Panc1 (cell line): ENCODE results near the gene DCTN2. TPM values are rescaled to one million over a fixed set of nuclear protein-coding genes. Genes with fewer than 3 reads are reported as not detected.

Experiments
- ATAC-seq: fragments of 200-7000 bp; cut with Tn5 transposase; 2 replicates; pipeline ENCODE4 v1.9.1; 2020; ENCODE audit warnings: mild to moderate bottlenecking, moderate library complexity
- BruUV-seq: library from RNA; stranded (reverse); fragments of 400-500 nt; replicated peaks from 2 replicates; lab custom pipeline; 2021; lab: Mats Ljungman, UMichigan
- CTCF ChIA-PET: fragments of 300-600 bp; sonication (Branson Sonifier 250); formaldehyde crosslinking; loops from one replicate; lab custom pipeline; 2022; ENCODE audit warnings: antibody characterized with exemption; lab: Charles Lee
- POLR2A ChIA-PET: fragments of 300-600 bp; sonication (Branson Sonifier 250); formaldehyde crosslinking; loops from one replicate; lab custom pipeline; 2022; ENCODE audit warnings: antibody characterized with exemption; lab: Charles Lee
- DNase-seq: peaks from one replicate; pipeline ENCODE4 v3.0.0-alpha.2; 2010; ENCODE audit warnings: low read depth, low spot score
- H3K27ac ChIP-seq: 2 replicates; pipeline ENCODE4 v1.5.1; 2011; ENCODE audit warnings: mild to moderate bottlenecking, low read length, inconsistent platforms
- H3K27me3 ChIP-seq: fragments of 200-500 bp; sonication (Bioruptor generic); 2 replicates; pipeline ENCODE4 v1.6.0; 2014; ENCODE audit warnings: low read length, inconsistent platforms; ENCODE audit not compliant: control insufficient read depth, insufficient read depth
- H3K36me3 ChIP-seq: fragments of 200-500 bp; sonication (Bioruptor generic); 2 replicates; pipeline ENCODE4 v1.5.1; 2014; ENCODE audit warnings: inconsistent platforms, mild to moderate bottlenecking, low read length, moderate library complexity; ENCODE audit not compliant: control insufficient read depth, insufficient read depth
- H3K4me1 ChIP-seq: 2 replicates; pipeline ENCODE4 v1.5.1; 2011; ENCODE audit warnings: inconsistent platforms, mild to moderate bottlenecking, low read length, moderate library complexity; ENCODE audit not compliant: control insufficient read depth, insufficient read depth
- H3K4me3 ChIP-seq, 2 experiments: 2 replicates each; pipeline ENCODE4 v1.5.1; 2011 to 2012; ENCODE audit warnings: low read depth in 2 of 2, low read length in 2 of 2, mild to moderate bottlenecking in 2 of 2, inconsistent platforms in 1 of 2, moderate library complexity in 1 of 2
- H3K9me3 ChIP-seq: fragments of 200-500 bp; sonication (Bioruptor generic); 2 replicates; pipeline ENCODE4 v1.5.1; 2014; ENCODE audit warnings: low read depth, mild to moderate bottlenecking, inconsistent platforms, low read length, moderate library complexity; ENCODE audit not compliant: control insufficient read depth, insufficient read depth
- CTCF ChIP-seq: fragments of 450-650 bp; IDR thresholded peaks from 2 replicates; pipeline ENCODE4 v1.5.1; 2017; ENCODE audit warnings: mild to moderate bottlenecking
- POLR2AphosphoS5 ChIP-seq: IDR thresholded peaks from 2 replicates; pipeline ENCODE4 v1.6.1; 2012; ENCODE audit warnings: mild to moderate bottlenecking, low read depth, low read length, moderate library complexity
- REST ChIP-seq, 2 experiments: IDR thresholded peaks; 2 replicates each; pipeline ENCODE4 v1.6.1; 2011 to 2012; ENCODE audit warnings: low read depth in 2 of 2, control low read depth in 1 of 2, low read length in 1 of 2, mild to moderate bottlenecking in 1 of 2, moderate library complexity in 1 of 2; ENCODE audit not compliant: insufficient read depth in 1 of 2
- SIN3A ChIP-seq: IDR thresholded peaks from 2 replicates; pipeline ENCODE4 v1.6.1; 2012; ENCODE audit warnings: low read depth, mild to moderate bottlenecking, low read length, moderate library complexity, borderline replicate concordance; ENCODE audit not compliant: insufficient read depth
- TCF7L2 ChIP-seq: IDR thresholded peaks from 2 replicates; pipeline ENCODE4 v1.6.1; 2011; ENCODE audit warnings: mild to moderate bottlenecking, low read depth, low read length, inconsistent platforms
- in situ Hi-C: cut with HindIII; loops from 2 replicates; pipeline ENCODE4 v1.10.0; 2016; ENCODE audit warnings: low sequenced_read_pairs, low pct_unique_long_range_greater_than_20kb
- intact Hi-C: fragments of 100-400 bp; cut with micrococcal nuclease; formaldehyde crosslinking; loops from one replicate; pipeline ENCODE4 v1.10.0; 2022; ENCODE audit not compliant: unreplicated experiment
- total RNA-seq: library from RNA; stranded (reverse); gene quantifications from one replicate; pipeline ENCODE4 v1.2.1, GENCODE V29; 2021; ENCODE audit not compliant: unreplicated experiment

The DCTN2 gene
- total RNA-seq, 1 experiment from 2014 or later = 97.6 TPM

DNA sequence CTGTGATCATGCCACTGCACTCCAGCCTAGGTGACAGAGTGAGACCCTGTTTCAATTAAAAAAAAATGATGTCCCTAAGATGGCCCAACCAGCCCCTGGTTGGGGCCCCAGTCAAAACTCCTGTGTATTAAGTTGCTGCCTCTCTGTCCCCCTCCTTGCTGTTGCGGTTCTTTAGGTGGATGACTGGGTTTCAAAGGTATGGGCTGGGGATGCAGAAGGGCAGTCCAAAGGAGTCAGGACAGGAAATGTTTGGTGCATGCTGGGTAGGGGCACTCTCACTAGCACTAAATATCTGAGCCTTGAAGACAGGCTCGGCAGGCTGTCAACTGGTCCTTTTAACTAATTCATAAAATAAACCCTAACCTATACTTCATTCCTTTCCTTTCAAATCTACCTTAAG, 32.0 kb upstream of the DCTN2 start:
- in situ Hi-C loops = no loop called here
- no TSS peak for BruUV-seq
- H3K36me3 ChIP-seq = no peaks in the 10 kb centered on the region
- no peak overlapping the region for H3K27ac ChIP-seq
- H3K4me1 ChIP-seq = no peaks in the 10 kb centered on the region
- H3K27me3 ChIP-seq = no peaks in the 10 kb centered on the region
- no peaks in the 10 kb centered on the region for H3K9me3 ChIP-seq
- intact Hi-C loops = no loop called here
- ATAC-seq = no peak
- no peak for DNase-seq
- no peak overlapping the region for H3K4me3 ChIP-seq
- ChIA-PET CTCF (interaction anchor here (0.6 kb wide), 1 partner anchor 95 kb away, joined by 3 read pairs; no protein-coding TSS in a partner anchor), POLR2A (no interaction called here)
- TF ChIP-seq SIN3A = no peak

GRCh38 chr12:57577981-57578758, 31.2 kb upstream of the DCTN2 start:
- H3K36me3 ChIP-seq = no peaks in the 10 kb centered on the region
- CTCF ChIA-PET = no interaction called here
- H3K4me1 ChIP-seq = no peaks in the 10 kb centered on the region
- no peaks in the 10 kb centered on the region for H3K27me3 ChIP-seq
- POLR2A ChIA-PET = no interaction called here
- BruUV-seq = no TSS peak
- TF ChIP-seq REST (IDR thresholded peaks at IDR 0.05; ENCODE audit: insufficient read depth in 1 of 2, low read depth in 2 of 2, low read length in 1 of 2) (no peak), CTCF (no peak), POLR2AphosphoS5 (no peak), SIN3A (no peak), TCF7L2 (no peak)
- H3K27ac ChIP-seq = no peak overlapping the region
- no peaks in the 10 kb centered on the region for H3K9me3 ChIP-seq
- in situ Hi-C loops = no loop called here
- intact Hi-C loops = no loop called here
- ATAC-seq (no peak), DNase-seq (no peak)
- no peak overlapping the region for H3K4me3 ChIP-seq

DNA sequence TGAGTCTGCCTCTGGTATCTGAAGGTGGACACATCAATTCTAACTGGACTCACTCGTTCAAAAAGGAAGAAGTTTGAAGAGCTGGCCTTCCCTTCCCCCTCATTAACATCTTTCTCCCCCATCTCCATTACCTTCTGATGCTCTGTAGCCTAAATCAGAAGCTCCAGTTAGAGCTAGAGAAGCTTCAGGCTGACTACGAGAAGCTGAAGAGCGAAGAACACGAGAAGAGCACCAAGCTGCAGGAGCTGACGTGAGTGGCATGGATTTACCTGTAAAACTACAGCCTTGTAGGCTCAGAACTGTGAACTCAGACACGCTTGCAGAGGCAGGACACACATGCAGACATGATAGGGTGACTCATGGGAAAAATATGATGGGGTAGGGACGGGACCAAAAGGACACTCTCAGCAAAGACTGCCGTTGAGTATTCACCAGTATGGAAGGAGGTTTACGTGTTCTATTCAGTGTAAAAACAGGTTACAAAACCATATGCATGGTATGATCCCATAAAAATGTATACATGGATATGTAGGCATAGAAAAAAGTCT, 29.7 kb upstream of the DCTN2 start:
- ChIA-PET POLR2A (interaction anchor here (0.5 kb wide), 1 partner anchor 14 kb away, joined by 7 read pairs; the partner anchor contains the start of gene PIP4K2C), CTCF (no interaction called here)
- BruUV-seq = no TSS peak
- Histone ChIP-seq H3K9me3 (no peaks in the 10 kb centered on the region), H3K27ac (no peak overlapping the region), H3K4me1 (no peaks in the 10 kb centered on the region), H3K36me3 (no peaks in the 10 kb centered on the region), H3K4me3 (no peak overlapping the region), H3K27me3 (no peaks in the 10 kb centered on the region)
- intact Hi-C loops (no loop called here), in situ Hi-C loops (no loop called here)
- TF ChIP-seq SIN3A (no peak), POLR2AphosphoS5 (no peak), CTCF (no peak), TCF7L2 (no peak), REST (IDR thresholded peaks at IDR 0.05; ENCODE audit: insufficient read depth in 1 of 2, low read depth in 2 of 2, low read length in 1 of 2) (no peak)
- ATAC-seq (no peak), DNase-seq (no peak)
